ENCODE measurements around the gene PSMD3. TPM values are rescaled to one million over a fixed set of nuclear protein-coding genes. Genes with fewer than 3 reads are reported as not detected.

Gene PSMD3
- total RNA-seq, 1 donor from 2014 or later = 132 TPM

DNA sequence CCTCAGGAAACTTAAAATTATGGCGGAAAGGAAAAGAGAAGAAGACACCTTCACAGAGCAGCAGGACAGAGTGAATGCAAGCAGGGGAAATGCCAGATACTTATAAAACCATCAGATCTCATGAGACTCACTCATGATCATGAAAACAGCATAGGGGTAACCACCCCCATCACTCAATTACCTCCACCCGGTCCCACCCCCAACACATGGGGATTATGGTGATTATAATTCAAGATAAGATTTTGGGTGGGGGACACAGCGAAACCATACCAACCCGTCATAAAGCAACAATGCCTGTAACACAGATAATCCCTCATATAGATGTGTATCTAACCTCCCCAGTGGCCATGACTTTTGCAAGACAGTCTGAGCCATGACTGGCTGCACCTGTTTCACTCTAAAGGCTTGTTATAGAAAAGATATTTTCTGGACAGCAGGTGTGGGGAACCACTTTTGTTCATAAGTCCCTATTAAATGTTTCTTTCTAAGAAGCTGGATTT is 24.8 kb upstream of the PSMD3 start:
- intact Hi-C loops (cut with micrococcal nuclease) = no loop called here

DNA sequence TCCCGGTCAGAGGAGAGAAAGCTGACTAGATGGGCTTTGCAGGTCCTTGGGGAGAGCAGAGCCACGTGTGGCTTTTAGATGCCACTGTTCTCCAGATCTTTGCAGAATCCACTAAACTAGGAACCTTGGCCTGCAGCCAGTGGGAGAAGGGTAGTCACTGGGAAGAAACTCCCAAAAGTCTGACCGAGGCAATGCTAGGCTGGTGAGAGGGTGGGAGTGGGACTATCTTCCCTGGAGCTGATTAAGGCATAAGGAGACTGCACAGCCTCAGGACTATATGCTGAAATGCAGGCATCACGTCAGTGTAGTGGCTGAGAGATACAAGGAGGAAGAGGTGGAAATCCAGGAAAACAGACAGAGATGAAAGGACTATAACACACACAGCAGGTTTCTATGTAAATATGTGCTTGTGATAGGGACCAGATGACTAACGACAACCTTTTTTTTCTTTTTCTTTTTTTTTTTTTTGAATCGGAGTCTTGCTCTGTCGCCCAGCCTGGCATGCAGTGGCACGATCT is 20.0 kb upstream of the PSMD3 start:
- intact Hi-C loops (cut with micrococcal nuclease) = no loop called here

GRCh38 chr17:39962642-39963220 is 17.9 kb upstream of the PSMD3 start, which contains the start of gene GSDMA:
Gene GSDMA, plus strand, starts transcription at chr17:39963004. Its CDS starts 2,684 bp downstream, at chr17:39965688.
- intact Hi-C loops (cut with micrococcal nuclease) = no loop called here

DNA sequence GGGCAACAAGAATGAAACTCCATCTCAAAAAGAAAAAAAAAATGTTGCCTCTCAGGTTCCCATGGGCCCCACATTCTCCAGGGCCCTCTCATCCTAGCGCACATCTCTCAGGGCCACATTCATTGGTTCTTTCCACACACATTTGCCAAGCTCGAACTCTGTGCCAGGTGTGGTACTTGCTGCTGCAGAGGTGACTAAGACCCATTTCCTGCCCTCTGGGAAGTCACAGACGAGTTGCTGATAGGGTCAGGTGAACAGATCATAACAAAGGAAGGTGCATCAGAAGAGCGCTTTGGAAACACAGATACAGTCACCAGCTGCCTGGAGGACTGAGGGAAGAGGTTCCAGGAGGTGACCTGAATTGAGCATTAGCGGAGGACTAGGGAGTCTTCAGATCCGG is 16.8 kb upstream of the PSMD3 start:
- intact Hi-C loops (cut with micrococcal nuclease) = no loop called here

- intact Hi-C loops (cut with micrococcal nuclease) = no loop called here
These were observed 15.4 kb upstream of the PSMD3 start for GRCh38 chr17:39965017-39965699.

GRCh38 chr17:39966771-39967170 is 13.8 kb upstream of the PSMD3 start:
- intact Hi-C loops (cut with micrococcal nuclease) = no loop called here

GRCh38 chr17:39968761-39969160 is 11.8 kb upstream of the PSMD3 start:
- intact Hi-C loops (cut with micrococcal nuclease) = no loop called here

- intact Hi-C loops (cut with micrococcal nuclease) = no loop called here
These were observed 11.2 kb upstream of the PSMD3 start for GRCh38 chr17:39969375-39969774.

DNA sequence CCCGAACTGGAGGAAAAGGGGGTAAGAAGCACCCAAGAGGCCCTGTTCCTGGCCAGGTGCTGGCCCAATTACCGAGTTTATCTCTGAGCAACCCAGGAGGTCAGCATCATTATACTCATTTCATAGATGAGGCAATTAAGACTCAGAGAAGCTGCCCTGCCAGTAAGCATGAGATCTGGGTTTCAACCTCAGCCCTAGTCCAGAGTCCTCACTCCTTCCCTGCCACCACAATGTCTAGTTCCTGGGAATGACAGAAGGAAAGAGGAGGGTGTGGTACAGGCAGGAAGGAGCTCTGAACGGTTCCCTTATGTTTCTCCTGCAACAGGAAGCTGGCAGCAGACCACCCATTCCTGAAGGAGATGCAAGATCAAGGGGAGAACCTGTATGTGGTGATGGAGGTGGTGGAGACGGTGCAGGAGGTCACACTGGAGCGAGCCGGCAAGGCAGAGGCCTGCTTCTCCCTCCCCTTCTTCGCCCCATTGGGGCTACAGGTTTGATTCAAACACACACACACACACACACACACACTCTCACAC is 10.4 kb upstream of the PSMD3 start:
- intact Hi-C loops (cut with micrococcal nuclease) = no loop called here

GRCh38 chr17:39971076-39971603 is 9.5 kb upstream of the PSMD3 start:
- intact Hi-C loops (cut with micrococcal nuclease) = no loop called here

- intact Hi-C loops (cut with micrococcal nuclease) = no loop called here
These were observed 8.3 kb upstream of the PSMD3 start for GRCh38 chr17:39972271-39972670.

GRCh38 chr17:39973496-39973895 is 7.1 kb upstream of the PSMD3 start:
- intact Hi-C loops (cut with micrococcal nuclease) = no loop called here

- intact Hi-C loops (cut with micrococcal nuclease) = no loop called here
These were observed 6.2 kb upstream of the PSMD3 start for GRCh38 chr17:39974433-39974832.

GRCh38 chr17:39975801-39976200 is 4.8 kb upstream of the PSMD3 start:
- intact Hi-C loops (cut with micrococcal nuclease) = no loop called here

- intact Hi-C loops (cut with micrococcal nuclease) = no loop called here
These were observed 1.5 kb upstream of the PSMD3 start for GRCh38 chr17:39979016-39979670.

GRCh38 chr17:39979893-39980350 is 685 bp upstream of the PSMD3 start:
- intact Hi-C loops (cut with micrococcal nuclease) = loop anchor here (1.0 to 10.0 kb wide), 19 partner anchors 21 to 1228 kb away; partner anchors contain the start of genes CASC3, FBXL20, LRRC3C and MED24

GRCh38 chr17:39981207-39981741 is 667 bp downstream of the PSMD3 start:
- intact Hi-C loops (cut with micrococcal nuclease) = loop anchor here (2.0 to 10.0 kb wide), 3 partner anchors 46 to 579 kb away; partner anchors contain the start of gene FBXL20

DNA sequence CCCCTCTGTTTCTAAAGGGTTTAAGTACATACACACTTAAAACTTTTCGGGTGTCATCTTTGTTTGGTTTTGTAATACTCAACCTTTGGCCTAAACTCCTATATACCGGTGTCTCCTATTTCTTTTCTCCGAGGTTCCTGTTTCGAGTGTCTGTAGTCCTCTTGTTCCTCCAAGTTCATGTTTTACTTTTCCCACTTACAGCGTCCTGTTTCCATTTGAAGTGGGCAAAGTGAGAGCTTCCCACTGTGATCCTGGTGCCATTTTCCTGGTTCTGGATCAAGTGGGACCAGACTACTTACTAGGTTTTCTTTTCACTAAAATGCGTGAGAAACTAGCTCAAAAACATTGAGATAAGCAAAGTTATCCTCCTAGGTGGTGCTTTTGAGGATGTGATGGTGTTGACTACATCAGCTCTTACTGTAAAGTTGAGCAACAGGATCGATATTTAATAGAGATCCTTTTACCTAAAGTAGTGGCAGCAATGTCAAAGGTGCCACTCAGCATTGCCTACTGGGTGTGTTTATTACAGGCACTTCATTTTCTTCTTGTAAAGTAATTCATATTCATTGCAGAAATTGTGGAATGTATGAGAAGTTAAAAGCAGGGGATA is 1.3 kb downstream of the PSMD3 start:
- intact Hi-C loops (cut with micrococcal nuclease) = loop anchor here (2.0 to 10.0 kb wide), 3 partner anchors 45 to 580 kb away; partner anchors contain the start of gene FBXL20

DNA sequence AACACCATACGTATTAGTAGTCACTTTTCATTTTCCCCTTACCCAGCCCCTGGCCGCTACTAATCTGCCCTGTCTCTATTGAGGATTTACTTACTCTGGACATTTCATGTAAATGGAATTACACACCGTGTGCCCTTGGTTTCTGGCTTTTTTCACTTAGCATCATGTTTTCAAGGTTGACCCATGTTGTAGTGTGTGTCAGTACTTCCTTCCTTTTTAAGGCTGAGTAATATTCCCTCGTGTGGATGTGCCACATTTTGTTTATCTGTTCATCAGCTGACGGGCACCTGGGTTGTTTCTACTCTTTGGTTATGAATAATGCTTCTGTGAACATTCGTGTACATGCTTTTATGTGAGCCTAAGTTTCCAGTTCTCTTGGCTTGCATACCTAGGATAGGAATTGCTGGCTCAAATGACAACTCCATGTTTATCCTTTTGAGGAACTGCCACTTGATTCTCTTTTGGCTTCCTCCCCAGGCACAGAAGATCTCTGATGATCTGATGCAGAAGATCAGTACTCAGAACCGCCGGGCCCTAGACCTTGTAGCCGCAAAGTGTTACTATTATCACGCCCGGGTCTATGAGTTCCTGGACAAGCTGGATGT is 7.7 kb downstream of the PSMD3 start:
- intact Hi-C loops (cut with micrococcal nuclease) = loop anchor here (10.0 kb wide), 1 partner anchor 444 kb away; no protein-coding TSS in a partner anchor

DNA sequence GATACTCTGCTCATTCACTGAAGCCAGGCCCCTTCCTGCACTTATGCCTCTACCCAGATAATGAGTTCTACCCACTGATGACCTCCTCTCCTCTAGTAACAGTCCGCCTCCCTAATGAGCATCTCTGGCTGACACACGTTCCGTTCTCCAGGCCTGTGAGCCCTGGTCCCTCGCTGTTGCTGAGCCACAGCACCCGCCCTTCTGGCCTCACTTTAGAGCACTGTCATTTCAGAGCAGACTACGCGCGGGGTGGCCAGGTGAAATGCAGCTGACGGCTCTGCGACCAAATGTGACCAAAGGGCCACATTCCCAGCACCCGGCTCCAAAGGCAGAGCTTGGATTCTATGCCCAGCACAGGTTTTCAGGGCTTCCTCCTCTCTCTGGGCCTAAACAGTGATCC is 13.8 kb downstream of the PSMD3 start:
- intact Hi-C loops (cut with micrococcal nuclease) = no loop called here

All from T-helper 1 cell treated with Interleukin-12 subunit alpha and Interleukin-12 subunit beta and Interleukin-4 antibody, amounts not matched to agents 30 ng/mL and 1 ng/mL, for 36 hours (primary cell).